Endothelial cell of umbilical vein (primary cell): ENCODE measurements around the gene TTYH3. TPM values are rescaled to one million over a fixed set of nuclear protein-coding genes. Genes with fewer than 3 reads are reported as not detected.

Experiments
- BruUV-seq: library from RNA; stranded (reverse); fragments of 400-500 nt; replicated peaks from 2 replicates; lab custom pipeline; 2021; lab: Mats Ljungman, UMichigan
- CTCF ChIA-PET: fragments of 300-600, 350-600 bp; sonication (Branson Sonifier 250); formaldehyde crosslinking; loops from one replicate; lab custom pipeline; 2021; ENCODE audit warnings: antibody characterized with exemption, inconsistent platforms; lab: Charles Lee
- POLR2A ChIA-PET: fragments of 300-600, 350-600 bp; sonication (Branson Sonifier 250); formaldehyde crosslinking; loops from one replicate; lab custom pipeline; 2021; ENCODE audit warnings: antibody characterized with exemption, inconsistent platforms; lab: Charles Lee
- DNase-seq: peaks from one replicate; pipeline ENCODE4 v3.0.0-alpha.2; 2011; ENCODE audit warnings: low read depth, low spot score
- FAIRE-seq: peaks from 2 replicates; lab custom pipeline; 2011; peaks lifted over from hg19 to GRCh38; lab: Jason Lieb, UNC
- H2AFZ ChIP-seq: 2 replicates; pipeline ENCODE4 v1.6.0; 2012; ENCODE audit warnings: low read depth, low read length, control low read depth, inconsistent platforms
- H3K27ac ChIP-seq: 2 replicates; pipeline ENCODE4 v1.5.1; 2011; ENCODE audit warnings: low read depth, mild to moderate bottlenecking, control low read depth, low read length, moderate library complexity; ENCODE audit not compliant: insufficient read depth
- H3K27me3 ChIP-seq, 2 experiments: 2 replicates each; pipeline versions ENCODE4 v1.6.0 to v1.6.1; 2011; ENCODE audit warnings: low read length in 2 of 2, mixed read lengths in 1 of 2; ENCODE audit not compliant: control insufficient read depth in 2 of 2, insufficient read depth in 2 of 2
- H3K36me3 ChIP-seq, 2 experiments: 2 replicates in 1 of 2; 3 replicates in 1 of 2; pipeline ENCODE4 v1.5.1; 2011; ENCODE audit warnings: low read length in 2 of 2, mild to moderate bottlenecking in 1 of 2, moderate library complexity in 1 of 2; ENCODE audit not compliant: control insufficient read depth in 2 of 2, insufficient read depth in 2 of 2; ENCODE audit errors: extremely low read depth in 1 of 2
- H3K4me1 ChIP-seq: 3 replicates; pipeline ENCODE4 v1.5.1; 2011; ENCODE audit warnings: mild to moderate bottlenecking, low read length; ENCODE audit not compliant: control insufficient read depth, insufficient read depth; ENCODE audit errors: extremely low read depth
- H3K4me2 ChIP-seq: 2 replicates; pipeline ENCODE4 v1.6.1; 2011; ENCODE audit warnings: low read length, control low read depth, mixed read lengths; ENCODE audit not compliant: insufficient read depth
- H3K4me3 ChIP-seq, 3 experiments: fragments of 200-600 bp in 1 of 3; sonication (generic), shearing (Covaris generic) in 1 of 3; replicated peaks in 1 of 3; 2 replicates each; pipeline ENCODE4 v1.5.1; 2011 to 2016; ENCODE audit warnings: control low read depth in 3 of 3, low read length in 3 of 3, mild to moderate bottlenecking in 2 of 3, inconsistent platforms in 1 of 3, low read depth in 1 of 3, moderate library complexity in 1 of 3; ENCODE audit not compliant: insufficient read depth in 1 of 3
- H3K79me2 ChIP-seq: 2 replicates; pipeline ENCODE4 v1.6.0; 2012; ENCODE audit warnings: low read length, inconsistent platforms; ENCODE audit not compliant: control insufficient read depth, insufficient read depth
- H3K9ac ChIP-seq: replicated peaks from 2 replicates; pipeline ENCODE3; 2011; ENCODE audit warnings: low read length, control low read depth; ENCODE audit not compliant: insufficient read depth; ENCODE audit errors: extremely low read depth
- H3K9me1 ChIP-seq: replicated peaks from 3 replicates; pipeline ENCODE4 v1.6.0; 2011; ENCODE audit warnings: mild to moderate bottlenecking, low read length; ENCODE audit not compliant: control insufficient read depth, insufficient read depth; ENCODE audit errors: extremely low read depth
- H3K9me3 ChIP-seq: replicated peaks from 2 replicates; pipeline ENCODE4 v1.5.1; 2012; ENCODE audit warnings: low read length, inconsistent platforms; ENCODE audit not compliant: control insufficient read depth, insufficient read depth
- H4K20me1 ChIP-seq: replicated peaks from 2 replicates; pipeline ENCODE3; 2011; ENCODE audit warnings: mild to moderate bottlenecking, low read length; ENCODE audit not compliant: control insufficient read depth, insufficient read depth; ENCODE audit errors: extremely low read depth
- EZH2 ChIP-seq: IDR thresholded peaks from 2 replicates; pipeline ENCODE4 v1.6.1; 2012; ENCODE audit warnings: borderline replicate concordance, low read depth, mild to moderate bottlenecking, moderate library complexity, low read length, inconsistent platforms; ENCODE audit not compliant: severe bottlenecking
- GATA2 ChIP-seq: IDR thresholded peaks from 2 replicates; pipeline ENCODE4 v1.7.0; 2011; ENCODE audit warnings: low read depth, mild to moderate bottlenecking, moderate library complexity, mixed read lengths, low read length; ENCODE audit not compliant: insufficient read length, insufficient read depth
- POLR2AphosphoS5 ChIP-seq: IDR thresholded peaks from 2 replicates; pipeline ENCODE4 v1.6.1; 2012; ENCODE audit warnings: low read depth, mild to moderate bottlenecking, control low read depth, low read length, moderate library complexity; ENCODE audit not compliant: insufficient read depth
- dilution Hi-C: fragments of 300-500 bp; cut with MboI; formaldehyde crosslinking; loops from one replicate; pipeline ENCODE4 v1.15.0; 2019; ENCODE audit warnings: low sequenced_read_pairs; ENCODE audit not compliant: extremely low pct_ligation_motif_present
- intact Hi-C: fragments of 100-400 bp; cut with micrococcal nuclease; formaldehyde crosslinking; loops from one replicate; pipeline ENCODE4 v1.10.0; 2022
- polyA plus RNA-seq, 4 experiments: library from polyadenylated mRNA; depleted of rRNA in 3 of 4; stranded (reverse) in 3 of 4; unstranded in 1 of 4; fragments of >200 nt; gene quantifications; 2 replicates each; pipeline versions ENCODE4 v1.2.1 to v1.2.3, GENCODE V29; 2011 to 2012; ENCODE audit warnings: missing spikeins in 1 of 4
- total RNA-seq: library from RNA; stranded (reverse); gene quantifications from 2 replicates; pipeline ENCODE4 v1.2.3, GENCODE V29; 2021
- TF ChIP-seq, protein P1 (sequence below): IDR thresholded peaks from 2 replicates; pipeline ENCODE4 v1.6.1; 2011; ENCODE audit not compliant: insufficient read depth, insufficient read length

Gene TTYH3
- total and polyA plus RNA-seq, 2 donors (not counting 3 experiments of a cell fraction or from before 2014, with no cell fraction given) = 143 to 280 TPM

DNA sequence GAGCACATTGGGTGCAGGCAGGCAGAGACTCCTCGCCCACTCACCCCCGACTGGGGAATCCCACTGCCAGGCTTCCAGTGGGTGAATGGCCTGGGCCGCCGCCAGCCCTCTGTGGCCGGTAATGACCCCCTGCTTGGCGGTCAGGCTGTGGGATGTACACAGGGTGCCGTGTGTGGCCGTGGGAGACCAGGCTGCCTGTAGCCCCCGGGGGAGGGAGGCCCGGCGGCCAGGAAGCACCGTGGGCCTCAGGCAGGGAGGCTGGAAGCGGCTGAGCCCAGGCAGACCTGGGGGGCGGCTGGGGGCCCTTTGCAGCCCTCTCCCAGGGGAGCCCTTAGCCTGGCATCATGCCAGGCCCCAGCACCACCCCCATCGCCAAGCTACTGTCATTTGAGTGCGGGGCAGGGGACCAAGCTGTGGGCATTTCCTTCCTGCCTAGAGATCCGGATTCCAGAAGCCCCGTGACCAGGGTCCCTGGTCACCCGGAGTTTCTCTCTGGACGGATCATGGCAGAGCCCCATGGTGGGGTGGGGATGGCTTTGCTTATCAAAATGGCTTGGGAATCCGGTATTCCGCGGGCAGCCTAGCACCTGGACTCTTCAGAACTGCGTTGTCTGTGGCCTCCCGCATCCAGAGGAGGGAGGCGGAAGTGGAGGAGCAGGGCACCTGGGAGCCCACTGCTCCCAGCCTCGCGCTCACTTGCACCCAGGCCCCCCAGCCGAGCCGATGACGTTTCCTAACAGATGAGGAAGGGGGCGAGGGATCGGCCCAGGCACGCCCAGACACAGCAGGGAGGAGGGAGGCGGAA lies 1.1 kb downstream of the TTYH3 start:
- no peaks in the 10 kb centered on the region for H3K9me3 ChIP-seq
- DNase-seq (peak; percentile 61), FAIRE-seq (peak; percentile 69)
- H3K27me3 ChIP-seq = no peaks in the 10 kb centered on the region
- peaks cover 31% of the 10 kb centered on the region for H3K4me1 ChIP-seq
- peak overlapping the region; percentile 80 to 97 (median 83) for H3K4me3 ChIP-seq
- H3K36me3 ChIP-seq = peaks cover 0 to 4% of the 10 kb centered on the region in 2 experiments
- H3K79me2 ChIP-seq = peaks cover 61% of the 10 kb centered on the region
- peak overlapping the region; percentile 89 for H3K4me2 ChIP-seq
- no peak overlapping the region for H2AFZ ChIP-seq
- peak overlapping the region; percentile 97 for H3K9ac ChIP-seq
- dilution Hi-C loops (no loop called here), intact Hi-C loops (loop anchor here (1.0 to 10.0 kb wide), 4 partner anchors 8 to 158 kb away; partner anchors contain the start of genes BRAT1 and GRIFIN)
- CTCF ChIA-PET = interaction anchor here (6.1 kb wide), 1 partner anchor 24 kb away, joined by 42 read pairs; no protein-coding TSS in a partner anchor
- H3K9me1 ChIP-seq = no peaks in the 10 kb centered on the region
- H4K20me1 ChIP-seq = peaks cover 3% of the 10 kb centered on the region
- TSS peak; percentile 95 for BruUV-seq
- POLR2A ChIA-PET = interaction anchor here (1.5 kb wide), 1 partner anchor 12 kb away, joined by 5 read pairs; no protein-coding TSS in a partner anchor
- TF ChIP-seq, protein P1, sequence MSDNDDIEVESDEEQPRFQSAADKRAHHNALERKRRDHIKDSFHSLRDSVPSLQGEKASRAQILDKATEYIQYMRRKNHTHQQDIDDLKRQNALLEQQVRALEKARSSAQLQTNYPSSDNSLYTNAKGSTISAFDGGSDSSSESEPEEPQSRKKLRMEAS = no peak
- TF ChIP-seq GATA2 (no peak), POLR2AphosphoS5 (peak; percentile 70), EZH2 (no peak)
- peak overlapping the region; percentile 90 for H3K27ac ChIP-seq
